Epithelial cell of esophagus (primary cell): ENCODE measurements around the gene ADNP.

Source experiments
- DNase-seq: peaks from one replicate; pipeline ENCODE4 v3.0.0; 2010; ENCODE audit warnings: low read depth
- H3K4me3 ChIP-seq: 2 replicates; pipeline ENCODE4 v1.5.1; 2011; ENCODE audit warnings: mild to moderate bottlenecking, low read length, control low read depth
- CTCF ChIP-seq: IDR thresholded peaks from 2 replicates; pipeline ENCODE4 v1.5.1; 2011; ENCODE audit warnings: low read depth, mild to moderate bottlenecking, low read length, control low read depth, inconsistent platforms; ENCODE audit not compliant: insufficient read depth; ENCODE audit errors: missing control alignments

The ADNP gene

GRCh38 chr20:50903353-50904051 lies 27.7 kb downstream of the ADNP start:
- TF ChIP-seq CTCF: no peak
- no peak overlapping the region for H3K4me3 ChIP-seq
- no peak for DNase-seq

GRCh38 chr20:50901301-50901700 lies 29.9 kb downstream of the ADNP start:
- TF ChIP-seq CTCF: no peak
- no peak overlapping the region for H3K4me3 ChIP-seq
- DNase-seq: no peak

GRCh38 chr20:50900261-50900660 lies 31.0 kb downstream of the ADNP start:
- H3K4me3 ChIP-seq: no peak overlapping the region
- no peak for TF ChIP-seq CTCF

GRCh38 chr20:50898475-50898874 lies 32.8 kb downstream of the ADNP start:
- no peak for DNase-seq
- no peak overlapping the region for H3K4me3 ChIP-seq
- no peak for TF ChIP-seq CTCF

More at GRCh38 chr20:50900261-50900660, 31.0 kb downstream of the ADNP start:
- DNase-seq: no peak

GRCh38 chr20:50895111-50895830 lies 36.0 kb downstream of the ADNP start:
- TF ChIP-seq CTCF: no peak
- no peak for DNase-seq
- H3K4me3 ChIP-seq: no peak overlapping the region

GRCh38 chr20:50893620-50894019 lies 37.6 kb downstream of the ADNP start:
- DNase-seq: no peak
- H3K4me3 ChIP-seq: no peak overlapping the region
- no peak for TF ChIP-seq CTCF

- TF ChIP-seq CTCF: no peak
- no peak for DNase-seq
- H3K4me3 ChIP-seq: no peak overlapping the region
Observed at GRCh38 chr20:50892394-50892793, 38.8 kb downstream of the ADNP start.
